GM10266 (cell line): ENCODE results near the gene TLCD3B.

Source experiments
- DNase-seq: peaks from one replicate; pipeline ENCODE4 v3.0.0; 2012; ENCODE audit errors: extremely low spot score
- TF ChIP-seq, protein P1 (sequence below): IDR thresholded peaks from 2 replicates; pipeline ENCODE4 v1.5.1; 2012; ENCODE audit warnings: mild to moderate bottlenecking, low read depth; ENCODE audit not compliant: control insufficient read depth, insufficient read depth; ENCODE audit errors: missing control alignments

TLCD3B gene

DNA sequence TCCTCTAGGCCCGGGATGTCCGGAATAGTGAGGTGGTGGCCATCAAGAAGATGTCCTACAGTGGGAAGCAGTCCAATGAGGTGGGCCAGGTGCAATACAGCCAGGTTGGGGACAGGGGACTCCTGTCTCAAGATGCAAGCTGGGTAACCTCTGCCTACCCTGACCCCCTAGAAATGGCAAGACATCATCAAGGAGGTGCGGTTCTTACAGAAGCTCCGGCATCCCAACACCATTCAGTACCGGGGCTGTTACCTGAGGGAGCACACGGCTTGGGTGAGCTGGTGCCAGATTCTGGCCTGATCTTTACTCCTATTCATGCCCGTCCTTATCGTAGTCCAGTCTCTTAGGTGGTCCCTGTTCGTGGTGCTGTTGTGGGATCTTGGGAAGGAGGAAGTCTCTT lies 53.0 kb downstream of the TLCD3B start:
- no peak for DNase-seq
- TF ChIP-seq, protein P1, sequence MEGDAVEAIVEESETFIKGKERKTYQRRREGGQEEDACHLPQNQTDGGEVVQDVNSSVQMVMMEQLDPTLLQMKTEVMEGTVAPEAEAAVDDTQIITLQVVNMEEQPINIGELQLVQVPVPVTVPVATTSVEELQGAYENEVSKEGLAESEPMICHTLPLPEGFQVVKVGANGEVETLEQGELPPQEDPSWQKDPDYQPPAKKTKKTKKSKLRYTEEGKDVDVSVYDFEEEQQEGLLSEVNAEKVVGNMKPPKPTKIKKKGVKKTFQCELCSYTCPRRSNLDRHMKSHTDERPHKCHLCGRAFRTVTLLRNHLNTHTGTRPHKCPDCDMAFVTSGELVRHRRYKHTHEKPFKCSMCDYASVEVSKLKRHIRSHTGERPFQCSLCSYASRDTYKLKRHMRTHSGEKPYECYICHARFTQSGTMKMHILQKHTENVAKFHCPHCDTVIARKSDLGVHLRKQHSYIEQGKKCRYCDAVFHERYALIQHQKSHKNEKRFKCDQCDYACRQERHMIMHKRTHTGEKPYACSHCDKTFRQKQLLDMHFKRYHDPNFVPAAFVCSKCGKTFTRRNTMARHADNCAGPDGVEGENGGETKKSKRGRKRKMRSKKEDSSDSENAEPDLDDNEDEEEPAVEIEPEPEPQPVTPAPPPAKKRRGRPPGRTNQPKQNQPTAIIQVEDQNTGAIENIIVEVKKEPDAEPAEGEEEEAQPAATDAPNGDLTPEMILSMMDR: no peak

DNA sequence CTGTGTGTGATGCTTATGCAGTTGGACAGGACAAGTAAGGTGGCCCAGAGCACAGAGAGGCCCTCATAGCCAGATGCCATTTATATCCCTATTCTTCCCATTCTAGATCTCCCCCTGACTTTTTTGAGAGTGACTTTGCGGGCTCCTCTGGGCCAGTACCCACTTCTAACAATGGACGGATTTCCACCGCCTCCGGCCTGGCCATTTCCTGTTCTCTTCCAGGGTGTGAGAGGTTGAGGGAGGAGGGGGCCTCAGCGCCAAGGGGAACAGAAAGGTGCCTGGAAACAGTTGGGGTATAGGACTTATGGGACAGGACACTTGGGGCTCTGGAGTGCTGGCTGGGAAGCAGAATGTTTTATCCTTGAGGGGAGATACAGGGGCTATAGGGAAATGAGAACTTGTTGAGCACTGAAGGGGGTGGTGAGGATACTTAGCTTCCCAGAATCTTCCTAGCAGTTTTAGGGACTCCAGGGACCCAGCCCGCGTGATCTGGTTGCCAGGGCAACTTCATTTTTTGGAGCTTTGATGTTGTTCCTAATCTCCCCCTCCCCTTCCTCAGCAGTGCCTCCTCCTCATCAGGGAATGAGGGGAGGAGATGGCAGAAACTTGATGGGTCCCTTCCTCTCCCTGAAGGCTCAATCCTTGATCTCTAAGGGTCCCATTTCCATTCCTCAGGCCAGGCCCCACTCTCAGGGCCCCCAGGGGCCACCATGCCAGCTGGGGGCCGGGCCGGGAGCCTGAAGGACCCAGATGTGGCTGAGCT lies 53.8 kb downstream of the TLCD3B start:
- DNase-seq: no peak
- TF ChIP-seq, protein P1: no peak

DNA sequence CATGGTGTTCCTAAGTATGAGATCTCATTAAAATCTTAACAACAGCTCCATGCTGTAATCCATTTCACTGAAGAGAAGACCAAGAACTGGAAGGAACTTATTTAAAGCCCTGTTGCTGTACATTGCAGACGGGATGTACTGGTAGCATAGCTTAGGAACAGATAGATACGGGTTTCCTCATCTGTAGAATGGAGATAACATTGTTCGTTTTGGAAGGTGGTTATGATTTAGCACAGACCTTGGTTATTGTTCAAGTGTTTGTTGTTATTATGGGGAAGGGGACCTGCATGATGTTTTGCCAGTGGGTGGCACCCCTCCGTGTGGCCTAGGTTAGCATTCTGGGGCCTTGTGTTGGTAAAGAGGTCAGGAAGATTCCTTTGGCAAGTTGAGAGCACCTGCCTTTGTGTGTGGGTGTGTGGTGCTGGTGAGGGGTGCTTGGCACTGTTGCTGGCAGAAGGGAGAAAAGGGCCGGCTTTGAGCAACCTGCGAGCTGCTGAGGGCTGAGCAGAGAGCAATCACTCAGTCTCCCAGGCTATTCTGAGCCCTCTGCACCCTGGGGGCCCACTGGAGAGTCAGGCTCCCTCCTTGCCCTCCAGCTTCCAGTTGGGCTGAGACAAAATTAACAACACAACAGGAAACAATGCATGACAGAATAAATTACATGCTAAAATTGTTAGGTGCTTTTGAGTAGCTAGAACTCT lies 55.1 kb downstream of the TLCD3B start:
- DNase-seq: no peak
- TF ChIP-seq, protein P1: peak; percentile 7

DNA sequence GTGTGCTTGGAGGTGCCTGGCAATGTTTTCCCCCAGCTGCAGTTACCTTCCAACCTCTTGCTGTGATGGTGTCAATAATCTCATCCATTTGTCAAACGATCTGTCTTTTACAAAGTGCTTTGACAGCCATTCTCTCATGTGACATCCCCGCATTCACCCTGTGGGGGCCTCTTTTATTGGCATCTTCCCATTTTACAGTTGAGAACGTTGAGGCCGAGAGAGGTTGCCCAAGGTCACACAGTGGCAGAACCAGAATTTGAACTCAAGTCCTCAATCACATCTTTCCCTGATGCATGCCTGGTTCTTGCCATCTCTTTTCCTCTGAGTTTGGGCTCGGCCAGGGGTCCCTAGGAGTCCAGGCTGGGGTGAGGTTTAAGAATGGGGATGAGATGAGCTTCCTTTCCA lies 55.9 kb downstream of the TLCD3B start:
- TF ChIP-seq, protein P1: no peak
- no peak for DNase-seq
